AG04450 (cell line): ENCODE measurements around the gene CCSER1. TPM values are rescaled to one million over a fixed set of nuclear protein-coding genes. Genes with fewer than 3 reads are reported as not detected.

ENCODE experiments used
- CTCF ChIA-PET: fragments of 300-600, 350-600 bp; formaldehyde crosslinking; extraction: SDS; loops from one replicate; lab custom pipeline; 2022; ENCODE audit warnings: antibody characterized with exemption, inconsistent platforms; lab: Charles Lee
- POLR2A ChIA-PET: fragments of 350-600 bp; formaldehyde crosslinking; extraction: SDS; loops from one replicate; lab custom pipeline; 2021; ENCODE audit warnings: antibody characterized with exemption, inconsistent platforms; lab: Yijun Ruan, JAX
- DNase-seq: peaks from one replicate; pipeline ENCODE4 v3.0.0-alpha.2; 2011; ENCODE audit warnings: low read depth, low spot score
- H3K27ac ChIP-seq: one replicate; pipeline ENCODE4 v1.5.1; 2012; ENCODE audit warnings: low read depth, low read length, control low read depth
- H3K27me3 ChIP-seq: one replicate; pipeline ENCODE4 v1.6.0; 2012; ENCODE audit warnings: low read length; ENCODE audit not compliant: control insufficient read depth, insufficient read depth
- H3K4me3 ChIP-seq: 2 replicates; pipeline ENCODE4 v1.5.1; 2011; ENCODE audit warnings: mild to moderate bottlenecking, low read depth, low read length, control low read depth
- H3K9me3 ChIP-seq: 2 replicates; pipeline ENCODE4 v1.5.1; 2012; ENCODE audit warnings: low read length; ENCODE audit not compliant: control insufficient read depth, insufficient read depth
- CTCF ChIP-seq: IDR thresholded peaks from 2 replicates; pipeline ENCODE4 v1.5.1; 2011; ENCODE audit warnings: low read depth, low read length, control low read depth, inconsistent platforms
- polyA plus RNA-seq: library from polyadenylated mRNA; depleted of rRNA; stranded (reverse); fragments of >200 nt; gene quantifications from 2 replicates; pipeline ENCODE4 v1.2.3, GENCODE V29; 2011

The CCSER1 gene
- polyA plus RNA-seq, 1 experiment = not detected

DNA sequence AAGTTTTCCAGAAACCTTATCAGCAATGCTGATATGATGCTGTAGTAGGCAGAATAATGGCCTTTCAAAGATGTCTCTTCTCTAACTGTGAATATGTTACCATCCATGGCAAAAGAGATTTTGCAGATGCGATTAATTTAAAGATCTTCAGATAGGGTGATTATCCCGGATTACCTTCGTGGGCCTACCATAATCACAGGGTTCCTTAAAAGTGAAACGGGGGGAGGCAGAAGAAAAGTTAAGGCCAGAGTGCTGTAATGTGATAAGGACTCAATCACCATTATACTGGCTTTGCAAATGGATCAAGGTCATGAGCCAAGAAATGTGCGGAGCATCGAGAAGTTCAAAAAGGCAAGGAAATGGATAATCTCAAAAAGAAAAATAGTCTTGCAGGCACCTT is 459.6 kb downstream of the CCSER1 start:
- CTCF ChIA-PET = no interaction called here
- H3K4me3 ChIP-seq = no peak overlapping the region
- no peak for TF ChIP-seq CTCF

GRCh38 chr4:90597927-90598326 is 470.7 kb downstream of the CCSER1 start:
- Histone ChIP-seq H3K4me3 (no peak overlapping the region), H3K27me3 (no peaks in the 10 kb centered on the region), H3K27ac (no peak overlapping the region), H3K9me3 (peaks cover 3% of the 10 kb centered on the region; the same call in 1 of the 2 replicates)
- ChIA-PET CTCF (no interaction called here), POLR2A (no interaction called here)
- no peak for DNase-seq
- TF ChIP-seq CTCF = no peak

More for the DNA sequence above, 459.6 kb downstream of the CCSER1 start:
- DNase-seq = no peak
- Histone ChIP-seq H3K27ac (no peak overlapping the region), H3K9me3 (peaks cover 6% of the 10 kb centered on the region; the same call in 1 of the 2 replicates), H3K27me3 (no peaks in the 10 kb centered on the region)
- POLR2A ChIA-PET = no interaction called here

GRCh38 chr4:90598741-90599140 is 471.5 kb downstream of the CCSER1 start:
- no peak overlapping the region for H3K27ac ChIP-seq
- peaks cover 3% of the 10 kb centered on the region; the same call in 1 of the 2 replicates for H3K9me3 ChIP-seq
- POLR2A ChIA-PET = no interaction called here
- CTCF ChIA-PET = no interaction called here
- TF ChIP-seq CTCF = no peak
- no peak overlapping the region for H3K4me3 ChIP-seq
- H3K27me3 ChIP-seq = no peaks in the 10 kb centered on the region
- DNase-seq = no peak

GRCh38 chr4:90602726-90603125 is 475.5 kb downstream of the CCSER1 start:
- TF ChIP-seq CTCF = no peak
- Histone ChIP-seq H3K9me3 (peaks cover 3% of the 10 kb centered on the region), H3K4me3 (no peak overlapping the region), H3K27me3 (no peaks in the 10 kb centered on the region), H3K27ac (no peak overlapping the region)
- ChIA-PET POLR2A (no interaction called here), CTCF (no interaction called here)
- no peak for DNase-seq

- no peak for TF ChIP-seq CTCF
- DNase-seq = no peak
- ChIA-PET POLR2A (no interaction called here), CTCF (interaction anchor here (0.6 kb wide), 1 partner anchor 97 kb away, joined by 6 read pairs; no protein-coding TSS in a partner anchor)
- H3K27me3 ChIP-seq = no peaks in the 10 kb centered on the region
- no peak overlapping the region for H3K27ac ChIP-seq
- H3K9me3 ChIP-seq = peaks cover 3% of the 10 kb centered on the region
- no peak overlapping the region for H3K4me3 ChIP-seq
These were observed 476.3 kb downstream of the CCSER1 start for GRCh38 chr4:90603540-90603939.
